HG02642 (cell line): ENCODE results near the gene HSD3B2.

Source experiments
- ATAC-seq: cut with Tn5 transposase; IDR thresholded peaks from one replicate; pipeline ENCODE4 v1.9.1; 2021; ENCODE audit warnings: mild to moderate bottlenecking; ENCODE audit not compliant: unreplicated experiment, poor library complexity

Gene HSD3B2

DNA sequence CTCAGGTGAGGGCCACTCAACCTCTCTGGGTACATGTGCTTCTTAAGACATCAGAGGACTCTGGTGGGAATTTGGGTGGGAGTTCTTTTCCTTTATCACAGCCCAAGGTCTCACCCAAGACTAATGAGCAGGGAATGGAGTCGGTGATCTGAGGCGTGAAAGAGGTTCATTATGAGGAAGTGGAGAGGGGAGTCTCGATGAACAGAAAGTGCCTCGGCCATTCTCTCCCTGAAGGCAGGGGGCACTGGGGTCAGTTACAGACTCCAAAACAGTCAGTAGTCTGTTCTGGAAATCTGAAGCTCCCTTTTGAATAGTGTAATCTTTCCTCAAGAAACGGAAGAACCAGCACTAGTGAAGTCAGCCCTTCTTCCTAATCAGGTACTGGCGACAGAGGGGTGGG is 36.2 kb downstream of the HSD3B2 start:
- no peak for ATAC-seq

DNA sequence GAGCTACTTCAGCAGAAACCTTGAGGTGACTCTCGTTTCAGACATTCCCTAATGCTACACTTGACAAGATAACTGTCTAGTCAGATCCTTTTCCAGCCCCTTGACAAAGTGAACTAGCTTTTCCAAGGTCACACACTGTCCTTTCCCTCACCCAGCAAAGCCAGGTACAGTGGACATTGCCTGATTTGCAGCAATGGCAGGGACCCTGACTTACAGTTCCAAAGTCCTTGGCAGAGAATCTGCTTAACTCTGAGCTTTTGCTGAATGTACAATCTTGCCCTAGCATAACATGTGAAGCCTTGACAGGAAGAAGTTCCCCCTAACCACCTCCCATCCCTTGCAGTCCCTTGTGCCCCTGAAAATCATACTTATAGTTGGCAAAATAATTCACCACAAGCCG is 37.1 kb downstream of the HSD3B2 start:
- ATAC-seq, result no peak

DNA sequence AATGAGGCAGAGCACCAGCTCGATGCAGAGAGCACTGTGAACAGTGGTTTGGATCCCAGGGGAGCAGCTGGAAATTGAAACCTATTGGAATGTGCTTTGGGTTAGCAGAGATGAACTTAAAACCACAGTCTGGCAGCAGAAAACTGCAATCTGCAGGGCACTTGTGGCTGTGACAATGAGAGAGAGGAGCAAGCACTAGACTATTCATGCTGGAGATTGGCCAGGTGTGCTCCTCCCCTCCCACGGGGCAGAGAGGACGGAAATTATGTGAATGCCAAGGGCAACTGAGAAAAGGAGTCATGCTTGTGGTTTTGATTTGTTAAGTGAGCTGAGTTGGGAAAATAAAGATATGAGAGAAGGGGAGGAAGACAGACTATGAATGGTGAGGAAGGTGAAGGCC is 38.1 kb downstream of the HSD3B2 start:
- ATAC-seq, result no peak

DNA sequence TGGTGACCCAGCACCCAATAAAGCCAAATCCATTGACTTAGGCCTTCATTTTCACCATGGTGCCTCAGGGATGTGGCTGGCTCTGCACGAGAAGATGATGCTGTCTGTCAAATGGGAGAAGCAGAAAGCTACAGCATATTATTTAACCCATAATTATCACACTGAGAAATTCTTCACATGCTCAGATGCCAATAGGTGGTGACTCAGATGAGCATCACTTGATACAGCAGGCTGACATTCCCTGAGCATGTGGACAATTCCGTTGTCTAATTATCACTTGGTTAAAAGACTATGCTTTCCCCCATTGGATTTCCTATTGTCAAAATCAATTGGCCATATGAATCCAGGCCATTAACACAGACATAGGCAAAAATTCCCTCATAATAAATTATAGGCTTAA is 48.0 kb downstream of the HSD3B2 start:
- ATAC-seq, result no peak

DNA sequence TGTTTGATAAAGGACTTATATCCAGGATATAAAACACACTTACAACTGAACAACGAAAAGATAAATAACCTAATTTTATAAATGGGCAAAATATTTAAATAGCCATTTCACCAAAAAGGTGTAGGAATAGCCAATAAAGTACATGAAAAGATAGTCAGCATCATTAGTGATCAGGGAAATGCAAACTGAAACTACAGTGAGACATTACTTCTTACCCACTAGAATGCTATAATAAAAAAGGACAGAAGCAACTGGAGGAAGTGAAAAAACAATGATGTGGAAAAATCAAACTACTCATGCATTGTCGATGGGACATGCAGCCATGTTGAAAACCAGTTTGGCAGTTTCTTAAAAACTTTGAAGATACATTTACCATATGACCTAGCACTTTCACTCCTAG is 48.6 kb downstream of the HSD3B2 start:
- no peak for ATAC-seq

DNA sequence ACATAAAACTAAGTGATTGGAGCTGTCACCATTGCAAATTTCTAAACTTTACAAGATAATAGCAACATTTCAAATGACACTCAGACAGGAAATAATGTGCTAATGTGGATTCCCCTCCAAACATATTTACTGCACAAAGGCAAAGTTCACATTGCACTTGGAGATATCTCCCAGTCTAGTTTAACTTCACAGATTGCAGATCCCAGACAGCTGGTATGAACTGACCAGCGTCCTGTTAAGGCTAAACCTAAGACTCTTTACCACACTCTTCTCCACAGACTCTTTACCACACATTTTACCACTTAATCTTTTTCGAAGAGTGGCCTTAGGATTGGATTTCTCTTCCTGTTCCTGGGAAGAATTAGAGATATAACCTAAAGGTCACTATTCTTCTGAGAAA is 51.5 kb downstream of the HSD3B2 start:
- no peak for ATAC-seq

DNA sequence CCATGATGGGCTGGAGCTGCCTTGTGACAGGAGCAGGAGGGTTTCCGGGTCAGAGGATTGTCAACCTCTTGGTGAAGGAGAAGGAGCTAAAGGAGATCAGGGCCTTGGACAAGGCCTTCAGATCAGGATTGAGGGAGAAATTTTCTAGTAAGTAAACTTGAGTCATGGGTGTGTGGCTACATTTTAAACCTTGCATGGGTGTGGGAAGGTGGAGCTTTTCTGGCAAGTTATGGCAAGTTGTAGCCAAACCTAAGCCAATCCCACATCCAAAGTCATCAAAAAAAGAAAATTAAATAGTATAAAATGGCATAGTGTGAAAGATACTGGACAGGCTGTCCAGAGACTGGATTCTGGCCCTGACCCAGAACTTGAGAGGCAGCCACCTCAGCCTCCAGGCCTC is 52.3 kb downstream of the HSD3B2 start:
- no peak for ATAC-seq

DNA sequence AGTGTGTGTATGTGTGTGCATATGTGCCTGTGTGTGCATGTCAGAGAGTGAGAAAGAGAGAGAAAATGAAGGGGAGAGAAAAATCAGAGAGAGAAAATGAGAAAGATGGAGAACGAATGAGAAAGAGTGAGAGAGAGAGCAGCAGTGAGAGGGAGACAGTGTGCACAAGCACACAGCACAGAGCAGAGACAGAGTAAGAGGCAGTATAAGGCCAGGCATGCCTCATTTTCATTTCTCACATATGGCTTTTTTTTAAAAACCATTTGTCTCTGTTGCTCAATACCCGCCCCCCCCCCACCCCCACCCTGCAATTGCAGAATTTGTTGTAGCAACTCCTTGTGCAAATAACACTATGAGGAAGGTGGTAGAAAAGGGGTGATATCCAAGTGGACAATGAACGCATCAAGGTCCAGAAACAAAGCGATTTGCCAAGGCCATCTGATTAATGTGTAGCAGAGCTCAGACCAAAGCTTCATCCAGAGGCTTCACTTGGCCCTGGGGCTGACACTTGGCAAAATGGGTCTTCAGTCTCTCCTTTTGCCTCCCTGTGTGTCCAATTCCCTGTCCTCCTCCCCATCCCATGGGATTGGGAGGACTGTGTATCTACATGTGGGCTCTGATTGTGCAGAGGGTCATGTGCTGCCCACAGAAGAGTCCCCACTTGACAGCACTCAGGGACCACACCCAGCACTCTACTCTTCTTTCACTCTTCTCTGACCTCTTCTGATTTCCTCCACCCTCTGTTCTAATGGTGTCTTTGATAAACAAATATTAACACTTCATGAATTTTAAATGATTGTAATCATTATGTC is 53.1 kb downstream of the HSD3B2 start:
- ATAC-seq, result no peak

DNA sequence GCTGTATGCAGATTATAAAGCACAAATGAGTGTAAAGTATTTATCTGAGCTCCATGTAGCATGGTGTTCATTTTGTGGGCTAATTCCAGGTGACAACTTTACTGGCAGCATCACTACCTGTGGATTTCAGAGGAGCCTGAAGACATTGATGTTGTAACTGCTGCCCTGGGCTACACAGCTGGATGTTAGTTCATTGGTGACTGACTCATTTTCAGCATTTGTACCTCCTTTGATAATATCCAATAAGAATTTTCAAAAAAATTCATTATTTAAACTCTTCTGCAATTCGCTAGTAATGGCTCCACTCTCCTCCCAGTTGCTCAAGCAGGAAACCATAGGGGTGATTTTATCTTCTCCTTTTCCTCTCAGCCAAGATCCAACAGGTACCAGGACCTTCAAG is 54.8 kb downstream of the HSD3B2 start:
- no peak for ATAC-seq

DNA sequence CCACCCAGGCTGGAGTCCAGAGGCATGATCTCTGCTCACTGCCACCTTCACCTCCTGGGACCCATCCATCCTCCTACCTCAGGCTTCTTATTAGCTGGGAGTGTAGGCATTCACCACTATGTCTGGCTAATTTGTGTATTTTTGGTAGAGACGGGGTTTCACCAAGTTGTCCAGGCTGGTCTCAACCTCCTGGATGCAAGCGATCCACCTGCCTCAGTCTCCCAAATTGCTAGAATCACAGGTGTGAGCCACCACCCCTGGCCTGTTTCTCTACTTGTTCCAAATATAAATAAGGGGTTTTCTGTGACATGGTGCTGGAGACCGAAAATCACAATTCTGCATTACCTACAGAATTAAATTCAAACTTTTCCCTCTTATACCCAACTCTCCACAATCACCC is 55.4 kb downstream of the HSD3B2 start:
- ATAC-seq, result no peak

DNA sequence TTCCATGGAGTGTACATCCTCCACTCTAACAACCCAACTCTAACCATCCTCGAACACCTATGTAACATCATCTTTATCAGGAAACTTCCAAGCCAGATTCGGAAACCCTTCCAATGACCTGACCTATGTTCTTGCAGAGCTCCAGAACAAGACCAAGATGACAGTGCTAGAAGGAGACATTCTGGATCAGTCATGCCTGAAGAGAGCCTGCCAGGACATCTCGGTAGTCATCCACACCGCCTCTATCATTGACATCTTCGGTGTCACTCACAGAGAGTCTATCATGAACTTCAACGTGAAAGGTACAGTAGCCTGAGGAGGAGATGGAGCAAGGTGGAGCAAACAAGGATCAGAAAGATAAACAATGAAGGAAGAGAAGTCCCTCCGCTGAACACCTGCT is 56.0 kb downstream of the HSD3B2 start:
- no peak for ATAC-seq

DNA sequence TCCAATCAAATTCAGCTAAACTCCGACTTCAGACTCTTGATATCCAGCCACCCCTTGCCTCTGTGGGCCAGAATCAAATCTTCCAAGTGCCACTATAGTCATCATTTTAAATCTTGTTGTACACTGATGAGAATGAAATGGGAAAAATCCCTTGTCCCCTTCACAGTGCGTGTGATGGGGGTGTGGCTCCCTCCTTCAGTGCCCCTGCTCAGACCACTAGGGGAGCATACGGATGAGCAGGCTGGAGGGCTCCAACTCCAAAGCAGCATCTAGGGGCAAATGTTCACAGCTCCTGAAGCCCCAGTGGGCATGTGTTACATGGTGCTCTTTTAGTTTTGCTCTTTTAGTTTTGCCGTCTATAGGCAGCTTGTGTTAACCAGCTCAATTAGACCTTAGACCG is 56.6 kb downstream of the HSD3B2 start:
- ATAC-seq, result no peak

DNA sequence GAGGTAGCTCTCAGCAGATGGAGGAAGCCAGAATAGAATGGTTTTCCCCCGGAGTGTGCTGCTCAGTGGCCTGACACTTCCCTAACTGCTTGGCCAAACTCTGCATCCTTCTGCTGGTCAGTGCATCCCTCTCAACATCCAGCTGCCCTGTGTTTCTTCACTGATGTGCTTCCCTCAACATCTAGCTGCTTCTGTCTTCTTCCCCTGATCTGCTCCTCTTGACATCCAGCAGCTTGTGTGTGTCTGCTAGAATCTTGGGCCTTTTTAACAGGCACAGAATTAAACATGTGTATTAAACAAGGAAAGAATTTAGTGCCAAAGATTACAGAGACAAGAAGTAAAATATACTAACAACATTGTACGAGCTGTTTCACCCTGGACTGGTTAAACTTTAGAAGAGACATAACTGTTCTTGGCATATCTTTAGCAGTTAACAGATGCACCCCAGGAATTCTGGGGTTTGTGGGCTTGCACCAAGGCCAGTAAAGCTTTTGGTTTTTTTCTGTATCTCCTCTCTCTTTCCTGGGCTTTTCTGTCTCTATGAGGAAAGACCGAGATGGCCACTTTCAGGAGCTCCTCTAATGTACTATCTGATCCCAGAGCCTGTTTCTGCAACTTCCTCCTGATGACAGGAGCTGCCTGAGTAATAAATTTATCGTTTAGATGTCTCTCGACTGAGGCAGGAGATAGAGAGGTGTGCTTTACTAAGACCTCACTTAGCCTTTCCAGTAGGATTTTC is 57.3 kb downstream of the HSD3B2 start:
- no peak for ATAC-seq
